Prostate gland (tissue), 2 donors: Measurements from ENCODE around the gene MAGI2. TPM values are rescaled to one million over a fixed set of nuclear protein-coding genes. Genes with fewer than 3 reads are reported as not detected.

Experiments
- DNase-seq: peaks from one replicate; pipeline ENCODE4 v3.0.0-alpha.2; 2019; ENCODE audit warnings: low spot score
- H3K27ac ChIP-seq, 2 donors: fragments of 200-600 bp; sonication (generic); 2 replicates each; pipeline ENCODE4 v1.5.1; 2017 to 2019
- H3K27me3 ChIP-seq: fragments of 200-600 bp; sonication (generic); replicated peaks from 2 replicates; pipeline ENCODE4 v1.5.1; 2019; ENCODE audit not compliant: insufficient read depth
- H3K36me3 ChIP-seq, 2 donors: fragments of 200-600 bp; sonication (generic); 1 replicate in 1 of 2; 2 replicates in 1 of 2; pipeline versions ENCODE4 v1.5.1 to v1.8.1; 2017 to 2019
- H3K4me1 ChIP-seq: fragments of 200-600 bp; sonication (generic); replicated peaks from 2 replicates; pipeline ENCODE4 v1.5.1; 2019
- H3K4me3 ChIP-seq, 2 donors: fragments of 200-600 bp; sonication (generic); 2 replicates each; pipeline ENCODE4 v1.5.1; 2017 to 2019
- H3K9me3 ChIP-seq: fragments of 200-600 bp; sonication (generic); 2 replicates; pipeline ENCODE4 v1.5.1; 2017
- CTCF ChIP-seq, 4 experiments: fragments of 200-600 bp in 2 of 4; fragments of 450-650 bp in 2 of 4; sonication (generic) in 2 of 4; IDR thresholded peaks; 1 replicate in 3 of 4; 2 replicates in 1 of 4; pipeline ENCODE4 v1.5.1; 2016 to 2019; ENCODE audit warnings: antibody characterized with exemption in 4 of 4, mild to moderate bottlenecking in 2 of 4, moderate library complexity in 2 of 4
- POLR2A ChIP-seq: fragments of 450-650 bp; IDR thresholded peaks from one replicate; pipeline ENCODE4 v1.6.1; 2016; ENCODE audit warnings: antibody characterized with exemption, mild to moderate bottlenecking
- POLR2AphosphoS5 ChIP-seq: sonication (generic); formaldehyde crosslinking; IDR thresholded peaks from one replicate; pipeline ENCODE4 v1.6.1; 2017; ENCODE audit warnings: antibody characterized with exemption
- WGBS: methylation state at CpG from one replicate; pipeline ENCODE4 v1.1.5; 2018; 5-methylcytosine and 5-hydroxymethylcytosine counted together
- intact Hi-C: fragments of 100-400 bp; cut with DNase I; formaldehyde crosslinking; loops from one replicate; pipeline ENCODE4 v1.14.2; 2022
- total RNA-seq, 2 donors: library from RNA; depleted of rRNA; stranded (reverse); fragments of >200 nt; gene quantifications; one replicate each; pipeline ENCODE4 v1.1.0, GENCODE V29; 2016

The MAGI2 gene
- total RNA-seq, 2 donors from 2014 or later: 27.1 to 31.3 TPM

- H3K4me1 ChIP-seq: no peaks in the 10 kb centered on the region
Observed at GRCh38 chr7:78924581-78924980, 528.9 kb downstream of the MAGI2 start.

GRCh38 chr7:78912781-78913180 is 540.7 kb downstream of the MAGI2 start:
- intact Hi-C loops: no loop called here
- H3K27ac ChIP-seq: no peak overlapping the region
- TF ChIP-seq POLR2A: no peak
- no peak for TF ChIP-seq POLR2AphosphoS5
- TF ChIP-seq CTCF (IDR thresholded peaks at IDR 0.05): no peak
- no peaks in the 10 kb centered on the region for H3K4me1 ChIP-seq
- no peak for DNase-seq
- no peaks in the 10 kb centered on the region for H3K27me3 ChIP-seq
- H3K9me3 ChIP-seq: no peaks in the 10 kb centered on the region
- no peaks in the 10 kb centered on the region for H3K36me3 ChIP-seq
- no peak overlapping the region for H3K4me3 ChIP-seq

More at GRCh38 chr7:78924581-78924980, 528.9 kb downstream of the MAGI2 start:
- no peak for TF ChIP-seq POLR2AphosphoS5
- peak in 2 of 4 experiments; percentile 20 to 22 for TF ChIP-seq CTCF (IDR thresholded peaks at IDR 0.05)
- no peak for TF ChIP-seq POLR2A
- H3K4me3 ChIP-seq: no peak overlapping the region
- no peak for DNase-seq
- no peaks in the 10 kb centered on the region for H3K36me3 ChIP-seq
- no peaks in the 10 kb centered on the region for H3K27me3 ChIP-seq
- 22% methylated on average over 2 of the region's 2 CpGs for WGBS
- H3K27ac ChIP-seq: no peak overlapping the region
- H3K9me3 ChIP-seq: no peaks in the 10 kb centered on the region
- intact Hi-C loops: no loop called here

- no peaks in the 10 kb centered on the region for H3K9me3 ChIP-seq
- intact Hi-C loops: no loop called here
- H3K27me3 ChIP-seq: no peaks in the 10 kb centered on the region
- no peaks in the 10 kb centered on the region for H3K4me1 ChIP-seq
- H3K36me3 ChIP-seq: no peaks in the 10 kb centered on the region
- H3K27ac ChIP-seq: no peak overlapping the region
- 93% methylated on average over 1 of the region's 1 CpG for WGBS
- no peak overlapping the region for H3K4me3 ChIP-seq
- TF ChIP-seq POLR2A (no peak), CTCF (IDR thresholded peaks at IDR 0.05) (no peak), POLR2AphosphoS5 (no peak)
- no peak for DNase-seq
Observed at GRCh38 chr7:78906735-78907134, 546.7 kb downstream of the MAGI2 start.

GRCh38 chr7:78905436-78905835 is 548.0 kb downstream of the MAGI2 start:
- DNase-seq: no peak
- no peaks in the 10 kb centered on the region for H3K27me3 ChIP-seq
- no peak overlapping the region for H3K4me3 ChIP-seq
- no peaks in the 10 kb centered on the region for H3K9me3 ChIP-seq
- no peaks in the 10 kb centered on the region for H3K4me1 ChIP-seq
- no peaks in the 10 kb centered on the region for H3K36me3 ChIP-seq
- no peak overlapping the region for H3K27ac ChIP-seq
- TF ChIP-seq POLR2A (no peak), POLR2AphosphoS5 (no peak), CTCF (IDR thresholded peaks at IDR 0.05) (no peak)
- intact Hi-C loops: no loop called here

GRCh38 chr7:78904983-78905382 is 548.5 kb downstream of the MAGI2 start:
- WGBS: 46% methylated on average over 2 of the region's 2 CpGs
- no peak for DNase-seq
- no peaks in the 10 kb centered on the region for H3K27me3 ChIP-seq
- TF ChIP-seq POLR2AphosphoS5 (no peak), CTCF (IDR thresholded peaks at IDR 0.05) (no peak), POLR2A (no peak)
- no peaks in the 10 kb centered on the region for H3K9me3 ChIP-seq
- no peaks in the 10 kb centered on the region for H3K4me1 ChIP-seq
- H3K27ac ChIP-seq: no peak overlapping the region
- no peak overlapping the region for H3K4me3 ChIP-seq
- H3K36me3 ChIP-seq: no peaks in the 10 kb centered on the region
- intact Hi-C loops: no loop called here
